ENCODE measurements around the gene TLK2. TPM values are rescaled to one million over a fixed set of nuclear protein-coding genes. Genes with fewer than 3 reads are reported as not detected.

TLK2 gene
- total and polyA plus RNA-seq, 2 donors (not counting 3 experiments of a cell fraction or from before 2014, with no cell fraction given): 30.7 to 40.7 TPM

- Histone ChIP-seq H4K20me1 (replicated peaks; ENCODE audit: control insufficient read depth, extremely low read depth, insufficient read depth, low read length) (no peaks in the 10 kb centered on the region), H3K9ac (replicated peaks; ENCODE audit: extremely low read depth, insufficient read depth, low read length) (no peak overlapping the region), H3K36me3 (ENCODE audit: control insufficient read depth in 2 of 2, extremely low read depth in 1 of 2, insufficient read depth in 2 of 2, low read length in 2 of 2) (peaks cover 2 to 3% of the 10 kb centered on the region in 2 experiments), H3K4me2 (ENCODE audit: insufficient read depth, low read length) (no peak overlapping the region), H3K4me1 (ENCODE audit: control insufficient read depth, extremely low read depth, insufficient read depth, low read length) (no peaks in the 10 kb centered on the region), H3K9me3 (replicated peaks; ENCODE audit: control insufficient read depth, insufficient read depth, low read length) (no peaks in the 10 kb centered on the region), H3K27ac (ENCODE audit: insufficient read depth, low read depth, low read length) (no peak overlapping the region), H3K27me3 (ENCODE audit: control insufficient read depth in 2 of 2, insufficient read depth in 2 of 2, low read length in 2 of 2) (no peaks in the 10 kb centered on the region), H3K9me1 (replicated peaks; ENCODE audit: control insufficient read depth, extremely low read depth, insufficient read depth, low read length) (no peaks in the 10 kb centered on the region), H3K4me3 (replicated peaks in 1 of 3; ENCODE audit: insufficient read depth in 1 of 3, low read depth in 1 of 3, low read length in 3 of 3) (no peak overlapping the region), H2AFZ (ENCODE audit: low read depth, low read length) (no peak overlapping the region), H3K79me2 (ENCODE audit: control insufficient read depth, insufficient read depth, low read length) (no peaks in the 10 kb centered on the region)
- dilution Hi-C loops (cut with MboI; ENCODE audit: extremely low pct_ligation_motif_present, low sequenced_read_pairs) (no loop called here), intact Hi-C loops (cut with micrococcal nuclease) (no loop called here)
- CTCF ChIA-PET: no interaction called here
- POLR2A ChIA-PET: no interaction called here
- TF ChIP-seq GATA2 (IDR thresholded peaks at IDR 0.05; ENCODE audit: insufficient read depth, insufficient read length, low read depth, low read length) (no peak), JUN (IDR thresholded peaks at IDR 0.05; ENCODE audit: borderline replicate concordance, insufficient read depth, insufficient read length, low read depth) (no peak), FOS (IDR thresholded peaks at IDR 0.05; ENCODE audit: borderline replicate concordance, insufficient read depth, low read length) (no peak), POLR2A (IDR thresholded peaks at IDR 0.05; ENCODE audit: low read depth, low read length) (no peak), POLR2AphosphoS5 (IDR thresholded peaks at IDR 0.05; ENCODE audit: insufficient read depth, low read depth, low read length) (no peak), EZH2 (IDR thresholded peaks at IDR 0.05; ENCODE audit: borderline replicate concordance, low read depth, low read length, severe bottlenecking) (no peak), MYC (IDR thresholded peaks at IDR 0.05; ENCODE audit: low read depth, low read length) (no peak)
- TF ChIP-seq, protein P1, sequence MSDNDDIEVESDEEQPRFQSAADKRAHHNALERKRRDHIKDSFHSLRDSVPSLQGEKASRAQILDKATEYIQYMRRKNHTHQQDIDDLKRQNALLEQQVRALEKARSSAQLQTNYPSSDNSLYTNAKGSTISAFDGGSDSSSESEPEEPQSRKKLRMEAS (IDR thresholded peaks at IDR 0.05; ENCODE audit: insufficient read depth, insufficient read length): no peak
- TF ChIP-seq, protein P2, sequence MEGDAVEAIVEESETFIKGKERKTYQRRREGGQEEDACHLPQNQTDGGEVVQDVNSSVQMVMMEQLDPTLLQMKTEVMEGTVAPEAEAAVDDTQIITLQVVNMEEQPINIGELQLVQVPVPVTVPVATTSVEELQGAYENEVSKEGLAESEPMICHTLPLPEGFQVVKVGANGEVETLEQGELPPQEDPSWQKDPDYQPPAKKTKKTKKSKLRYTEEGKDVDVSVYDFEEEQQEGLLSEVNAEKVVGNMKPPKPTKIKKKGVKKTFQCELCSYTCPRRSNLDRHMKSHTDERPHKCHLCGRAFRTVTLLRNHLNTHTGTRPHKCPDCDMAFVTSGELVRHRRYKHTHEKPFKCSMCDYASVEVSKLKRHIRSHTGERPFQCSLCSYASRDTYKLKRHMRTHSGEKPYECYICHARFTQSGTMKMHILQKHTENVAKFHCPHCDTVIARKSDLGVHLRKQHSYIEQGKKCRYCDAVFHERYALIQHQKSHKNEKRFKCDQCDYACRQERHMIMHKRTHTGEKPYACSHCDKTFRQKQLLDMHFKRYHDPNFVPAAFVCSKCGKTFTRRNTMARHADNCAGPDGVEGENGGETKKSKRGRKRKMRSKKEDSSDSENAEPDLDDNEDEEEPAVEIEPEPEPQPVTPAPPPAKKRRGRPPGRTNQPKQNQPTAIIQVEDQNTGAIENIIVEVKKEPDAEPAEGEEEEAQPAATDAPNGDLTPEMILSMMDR (IDR thresholded peaks at IDR 0.05; ENCODE audit: extremely low read depth in 1 of 2, insufficient read depth in 1 of 2, low read depth in 1 of 2, low read length in 2 of 2): no peak
- DNase-seq (ENCODE audit: low read depth, low spot score) (peak; percentile 12), FAIRE-seq (no peak)
- no TSS peak for BruUV-seq (replicated peaks)
Measured at GRCh38 chr17:62588109-62588508, 109.5 kb downstream of the TLK2 start.

All from endothelial cell of umbilical vein (primary cell).